GM18507 (cell line): ENCODE data around the gene PTPRN2.
"Not testable (repeated sequence)": the region's sequence is repeated elsewhere in the genome, so short reads cannot be mapped to it uniquely, and the experiment has no call there.

ENCODE experiments used
- DNase-seq: peaks from one replicate; pipeline ENCODE4 v3.0.0; 2011; ENCODE audit warnings: low read depth; ENCODE audit not compliant: insufficient read length; ENCODE audit errors: extremely low spot score
- FAIRE-seq: peaks from 2 replicates; lab custom pipeline; 2011; peaks lifted over from hg19 to GRCh38; lab: Jason Lieb, UNC

PTPRN2 gene

DNA sequence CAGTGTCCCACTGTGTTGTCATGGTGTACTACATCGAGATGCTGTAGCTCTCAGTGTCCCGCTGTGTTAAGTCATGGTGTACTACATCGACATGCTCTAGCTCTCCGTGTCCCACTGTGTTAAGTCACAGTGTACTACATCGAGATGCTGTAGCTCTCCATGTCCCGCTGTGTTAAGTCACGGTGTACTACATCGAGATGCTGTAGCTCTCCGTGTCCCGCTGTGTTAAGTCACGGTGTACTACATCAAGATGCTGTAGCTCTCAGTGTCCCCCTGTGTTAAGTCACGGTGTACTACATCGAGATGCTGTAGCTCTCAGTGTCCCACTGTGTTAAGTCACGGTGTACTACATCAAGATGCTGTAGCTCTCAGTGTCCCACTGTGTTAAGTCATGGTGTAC lies 169.2 kb downstream of the PTPRN2 start:
- DNase-seq, FAIRE-seq: not testable (repeated sequence)

DNA sequence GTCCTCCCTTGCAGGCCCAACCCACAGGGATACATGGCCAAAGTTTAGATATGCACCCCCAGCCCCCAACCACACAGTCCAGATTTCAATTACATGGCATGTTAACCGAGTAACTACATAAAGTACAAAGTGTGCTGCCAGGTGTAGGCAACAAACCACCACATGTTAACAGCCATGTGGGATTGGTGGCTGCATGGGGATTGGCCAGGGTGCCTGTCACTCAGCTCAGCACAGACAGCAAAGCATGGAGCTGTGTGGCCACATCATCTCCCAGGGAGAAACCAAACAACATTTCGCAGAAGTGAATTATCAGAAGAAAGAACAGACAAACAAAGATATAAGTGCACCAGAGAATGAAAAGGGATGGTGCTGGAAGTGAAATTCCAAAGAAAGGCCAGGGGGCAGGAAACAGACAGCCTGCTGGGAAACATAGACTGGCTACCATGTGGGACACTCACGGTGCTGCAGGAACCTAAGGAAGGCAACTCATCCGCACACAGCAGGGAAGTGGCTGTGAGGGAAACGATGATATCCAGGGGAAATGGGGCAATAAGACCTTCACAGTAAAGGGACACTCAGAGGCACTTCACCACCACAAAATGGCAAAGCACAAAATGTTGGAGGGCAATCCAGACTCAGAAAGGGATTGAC lies 171.2 kb downstream of the PTPRN2 start:
- FAIRE-seq, result no peak
- DNase-seq, result no peak

GRCh38 chr7:158415316-158415715 lies 172.3 kb downstream of the PTPRN2 start:
- no peak for FAIRE-seq
- DNase-seq, result no peak

DNA sequence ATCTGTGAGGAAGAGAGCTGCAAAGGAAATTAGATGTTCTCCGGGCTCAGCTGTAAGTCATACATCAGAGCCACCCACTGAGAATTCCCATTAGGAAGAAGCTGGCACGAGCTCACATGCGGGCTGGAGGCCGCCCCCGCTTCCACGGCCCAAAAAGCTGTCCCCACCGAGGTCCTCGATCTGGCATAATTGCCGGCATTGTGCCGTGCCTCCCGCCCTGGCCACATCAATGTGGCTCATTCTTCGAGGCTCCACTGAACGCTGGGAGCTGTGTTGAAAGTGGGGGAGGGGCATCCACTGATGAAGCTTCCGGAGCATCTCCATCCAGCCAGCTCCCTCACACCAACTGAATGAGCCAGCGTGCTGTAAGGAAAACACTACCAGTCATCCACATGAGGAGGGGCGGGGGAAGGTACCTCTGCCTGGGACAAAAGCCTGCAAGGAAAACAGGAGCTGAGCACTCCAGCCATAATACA lies 173.1 kb downstream of the PTPRN2 start:
- FAIRE-seq, result no peak
- DNase-seq, result no peak

- FAIRE-seq (no peak), DNase-seq (no peak)
These were observed 173.6 kb downstream of the PTPRN2 start for GRCh38 chr7:158414002-158414401.

DNA sequence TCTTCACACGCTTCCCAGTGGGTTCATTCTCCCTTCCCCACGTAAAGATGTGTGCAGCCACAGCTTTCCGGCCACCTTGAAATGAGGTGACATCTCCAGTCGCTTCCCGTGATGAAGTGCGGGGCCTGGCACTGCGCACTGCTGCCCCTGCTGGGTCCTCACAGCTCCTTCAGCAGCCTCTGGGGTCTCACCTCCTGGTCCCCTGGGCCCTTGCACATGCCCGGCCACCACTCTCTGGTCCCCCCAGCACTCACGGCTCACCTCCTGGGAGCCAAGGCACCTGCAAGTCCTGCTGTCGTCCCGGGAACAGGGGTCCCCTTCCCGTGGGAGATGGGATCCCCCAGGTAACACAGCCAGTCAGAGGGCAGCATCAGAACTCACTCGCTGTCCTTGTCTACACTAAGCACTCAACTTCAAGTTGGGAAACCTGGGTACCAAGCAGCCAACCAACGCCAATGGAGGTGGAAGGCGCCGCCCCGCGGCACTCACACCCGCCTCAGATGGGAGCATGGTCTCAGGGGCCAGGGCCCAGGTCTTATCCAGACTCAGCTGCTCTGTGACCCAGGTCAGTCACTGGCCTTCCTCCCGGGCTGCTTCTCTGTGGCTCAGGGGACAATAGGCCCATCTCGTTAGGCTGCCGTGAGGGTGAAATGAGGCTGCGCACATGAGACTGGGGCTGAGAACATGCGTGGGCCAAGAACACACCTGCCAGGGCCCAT lies 176.2 kb downstream of the PTPRN2 start:
- no peak for DNase-seq
- no peak for FAIRE-seq

DNA sequence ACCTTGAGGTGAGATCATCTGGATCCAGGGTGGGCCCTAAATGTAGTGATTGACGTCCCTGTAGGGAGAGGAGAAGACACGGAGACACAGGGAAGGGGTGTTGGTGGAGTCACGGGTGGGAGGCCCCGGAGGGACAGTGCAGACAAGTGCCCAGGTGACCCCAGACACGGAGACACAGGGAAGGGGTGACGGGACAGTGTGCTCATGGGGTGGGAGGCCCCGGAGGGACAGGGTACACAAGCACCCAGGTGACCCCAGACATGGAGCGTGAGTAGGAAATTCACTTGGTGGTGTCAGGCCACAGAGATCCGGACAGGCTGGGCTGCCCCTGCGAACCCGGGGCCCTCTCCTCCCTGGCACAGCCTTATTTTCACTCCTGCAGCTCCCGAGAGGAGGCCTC lies 176.9 kb downstream of the PTPRN2 start:
- no peak for FAIRE-seq

GRCh38 chr7:158409816-158410330 lies 177.8 kb downstream of the PTPRN2 start:
- DNase-seq (no peak), FAIRE-seq (no peak)

More for the DNA sequence above, 176.9 kb downstream of the PTPRN2 start:
- no peak for DNase-seq

DNA sequence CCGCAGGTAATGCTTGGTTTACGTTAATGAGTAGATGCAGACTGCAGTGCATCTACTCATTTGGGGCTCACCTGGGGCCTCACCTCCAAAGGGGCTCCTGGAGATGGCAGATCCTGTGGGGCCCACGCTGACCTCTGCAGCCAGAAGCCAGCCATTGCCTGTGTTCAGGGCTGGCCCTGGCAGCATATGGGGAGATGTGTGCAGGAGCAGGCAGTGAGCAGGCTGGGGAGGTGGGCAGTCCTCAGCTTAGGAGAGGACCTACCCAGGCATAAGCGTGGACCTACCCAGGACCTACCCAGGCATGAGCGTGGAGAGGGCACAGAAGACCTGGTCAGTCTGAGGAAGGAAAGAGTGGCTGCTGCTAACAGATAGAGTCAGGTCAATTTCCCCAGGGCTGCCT lies 178.5 kb downstream of the PTPRN2 start:
- FAIRE-seq, result no peak
- no peak for DNase-seq

DNA sequence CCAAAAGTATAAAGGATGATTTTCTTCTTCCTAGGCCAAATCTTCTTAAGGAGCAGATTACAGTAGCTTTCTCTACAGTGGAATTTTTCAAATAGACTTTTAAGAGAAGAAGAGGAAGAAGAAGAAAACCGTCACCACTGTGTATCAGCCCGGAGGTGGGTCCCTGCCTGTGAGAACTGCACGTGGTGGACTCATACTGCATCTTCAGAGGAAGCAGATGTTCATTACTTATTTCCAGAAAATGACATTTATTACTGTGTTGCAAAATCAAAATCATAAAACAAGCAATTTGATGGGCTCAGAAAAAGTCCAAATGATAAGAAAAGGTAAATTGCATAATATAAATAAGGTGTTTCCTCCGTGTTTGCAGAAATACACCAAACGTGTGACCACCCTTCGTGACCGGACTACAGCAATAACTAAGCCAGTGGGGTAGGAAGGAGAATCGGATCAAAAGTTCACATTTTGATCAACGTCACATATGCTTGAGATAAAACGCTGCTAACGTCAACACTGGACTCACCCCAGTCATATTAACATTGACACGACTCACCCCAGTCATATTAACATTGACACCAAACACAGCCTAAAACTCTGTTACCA lies 179.2 kb downstream of the PTPRN2 start:
- no peak for FAIRE-seq

DNA sequence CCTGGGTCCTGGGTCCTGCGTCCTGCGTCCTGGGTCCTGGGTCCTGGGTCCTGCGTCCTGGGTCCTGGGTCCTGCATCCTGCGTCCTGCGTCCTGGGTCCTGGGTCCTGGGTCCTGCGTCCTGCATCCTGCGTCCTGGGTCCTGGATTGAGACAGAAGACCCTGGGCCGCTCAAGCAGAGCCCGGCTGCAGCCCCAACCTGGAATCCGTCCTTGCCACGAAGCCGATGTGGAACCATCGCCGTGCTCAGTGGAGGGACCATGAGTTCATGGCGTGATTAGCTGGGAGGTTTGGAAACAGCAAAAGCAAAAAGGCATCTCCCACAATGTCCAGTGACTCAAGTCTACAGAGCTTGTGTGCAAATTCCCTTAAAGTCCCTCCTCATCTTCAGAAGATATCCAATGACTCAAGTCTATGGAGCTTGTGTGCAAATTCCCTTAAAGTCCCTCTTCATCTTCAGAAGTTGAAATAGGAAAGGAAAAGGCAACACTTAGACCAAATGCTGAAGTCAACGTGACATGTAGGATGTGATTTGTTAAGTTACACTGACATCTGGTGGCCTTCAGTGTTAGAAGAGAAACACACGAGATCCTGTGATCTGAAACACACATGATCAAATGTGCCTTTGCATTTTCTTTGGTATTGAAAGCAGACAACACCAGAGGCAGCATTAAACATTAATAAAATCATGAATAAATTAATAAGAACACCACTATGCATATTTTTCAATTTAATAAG lies 179.9 kb downstream of the PTPRN2 start:
- DNase-seq, result no peak
- no peak for FAIRE-seq

More for the DNA sequence above, 179.2 kb downstream of the PTPRN2 start:
- no peak for DNase-seq

DNA sequence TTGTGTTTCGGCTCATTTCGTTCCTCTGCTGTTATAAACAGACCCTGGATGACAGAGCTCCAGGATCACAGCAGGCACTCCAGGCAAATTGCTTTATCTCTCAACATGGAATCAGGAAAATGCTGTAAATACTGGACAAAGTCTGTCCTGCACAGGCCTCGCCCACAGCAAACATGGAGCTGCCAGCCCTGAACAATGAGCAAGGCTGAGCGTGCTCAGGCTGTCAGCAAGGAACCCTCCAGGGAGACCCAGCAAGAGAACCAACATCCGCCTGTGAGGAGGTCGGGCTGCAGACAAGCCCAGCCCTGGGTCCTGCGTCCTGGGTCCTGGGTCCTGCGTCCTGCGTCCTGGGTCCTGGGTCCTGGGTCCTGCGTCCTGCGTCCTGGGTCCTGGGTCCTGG lies 180.8 kb downstream of the PTPRN2 start:
- FAIRE-seq (no peak), DNase-seq (no peak)

- DNase-seq, result no peak
- FAIRE-seq, result no peak
These were observed 181.3 kb downstream of the PTPRN2 start for GRCh38 chr7:158406364-158406763.

GRCh38 chr7:158405771-158406170 lies 181.9 kb downstream of the PTPRN2 start:
- not testable (repeated sequence) for DNase-seq, FAIRE-seq

DNA sequence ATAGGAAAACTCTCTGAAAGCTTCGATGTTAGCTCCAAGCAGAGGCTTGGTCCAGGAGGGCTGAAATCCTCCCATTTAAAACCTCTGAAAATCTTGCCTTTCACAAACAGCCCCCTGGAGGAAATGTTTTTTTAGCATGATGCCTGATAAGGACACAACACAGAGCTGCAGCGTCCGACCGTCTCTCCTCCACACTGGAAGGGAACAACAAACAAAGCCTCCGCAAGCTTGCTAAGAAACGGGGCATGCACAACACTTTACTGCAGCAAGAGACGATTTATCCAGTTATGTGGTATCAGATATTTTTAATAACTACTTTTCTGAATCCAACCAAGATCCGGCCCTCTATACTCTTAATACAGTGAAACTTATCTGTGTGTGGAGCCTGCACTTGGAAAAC lies 182.3 kb downstream of the PTPRN2 start:
- DNase-seq (no peak), FAIRE-seq (no peak)

- FAIRE-seq (no peak), DNase-seq (no peak)
These were observed 183.4 kb downstream of the PTPRN2 start for GRCh38 chr7:158404031-158404761.

- FAIRE-seq (no peak), DNase-seq (no peak)
These were observed 184.4 kb downstream of the PTPRN2 start for GRCh38 chr7:158403013-158403821.

GRCh38 chr7:158402471-158402870 lies 185.2 kb downstream of the PTPRN2 start:
- no peak for DNase-seq
- FAIRE-seq, result no peak
